ENCODE measurements around the gene MXRA7. TPM values are rescaled to one million over a fixed set of nuclear protein-coding genes. Genes with fewer than 3 reads are reported as not detected.
"Not testable (repeated sequence)": the region's sequence is repeated elsewhere in the genome, so short reads cannot be mapped to it uniquely, and the experiment has no call there.

Gene MXRA7
- total RNA-seq, 1 donor from 2014 or later, result 80.6 TPM

GRCh38 chr17:76732734-76733617 is 22.2 kb upstream of the MXRA7 start:
- TF ChIP-seq, protein P1, sequence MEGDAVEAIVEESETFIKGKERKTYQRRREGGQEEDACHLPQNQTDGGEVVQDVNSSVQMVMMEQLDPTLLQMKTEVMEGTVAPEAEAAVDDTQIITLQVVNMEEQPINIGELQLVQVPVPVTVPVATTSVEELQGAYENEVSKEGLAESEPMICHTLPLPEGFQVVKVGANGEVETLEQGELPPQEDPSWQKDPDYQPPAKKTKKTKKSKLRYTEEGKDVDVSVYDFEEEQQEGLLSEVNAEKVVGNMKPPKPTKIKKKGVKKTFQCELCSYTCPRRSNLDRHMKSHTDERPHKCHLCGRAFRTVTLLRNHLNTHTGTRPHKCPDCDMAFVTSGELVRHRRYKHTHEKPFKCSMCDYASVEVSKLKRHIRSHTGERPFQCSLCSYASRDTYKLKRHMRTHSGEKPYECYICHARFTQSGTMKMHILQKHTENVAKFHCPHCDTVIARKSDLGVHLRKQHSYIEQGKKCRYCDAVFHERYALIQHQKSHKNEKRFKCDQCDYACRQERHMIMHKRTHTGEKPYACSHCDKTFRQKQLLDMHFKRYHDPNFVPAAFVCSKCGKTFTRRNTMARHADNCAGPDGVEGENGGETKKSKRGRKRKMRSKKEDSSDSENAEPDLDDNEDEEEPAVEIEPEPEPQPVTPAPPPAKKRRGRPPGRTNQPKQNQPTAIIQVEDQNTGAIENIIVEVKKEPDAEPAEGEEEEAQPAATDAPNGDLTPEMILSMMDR (IDR thresholded peaks at IDR 0.05; ENCODE audit: insufficient read depth, low read length, severe bottlenecking), result no peak
- Histone ChIP-seq H3K4me3 (ENCODE audit: low read depth, low read length) (no peak overlapping the region), H3K36me3 (ENCODE audit: control insufficient read depth, insufficient read depth, low read length) (peaks cover 9% of the 10 kb centered on the region), H3K27me3 (ENCODE audit: control insufficient read depth, insufficient read depth, low read length) (no peaks in the 10 kb centered on the region)
- no peak for DNase-seq (ENCODE audit: low read depth)
- FAIRE-seq, result no peak

- not testable (repeated sequence) for H3K36me3 ChIP-seq (ENCODE audit: control insufficient read depth, insufficient read depth, low read length); H3K4me3 ChIP-seq (ENCODE audit: low read depth, low read length); DNase-seq (ENCODE audit: low read depth); FAIRE-seq; H3K27me3 ChIP-seq (ENCODE audit: control insufficient read depth, insufficient read depth, low read length)
Observed at GRCh38 chr17:76731800-76732733, 21.3 kb upstream of the MXRA7 start.

- FAIRE-seq (no peak), DNase-seq (ENCODE audit: low read depth) (no peak)
- TF ChIP-seq, protein P1 (IDR thresholded peaks at IDR 0.05; ENCODE audit: insufficient read depth, low read length, severe bottlenecking), result no peak
- peak overlapping the region; percentile 98 for H3K4me3 ChIP-seq (ENCODE audit: low read depth, low read length)
- peaks cover 9% of the 10 kb centered on the region for H3K36me3 ChIP-seq (ENCODE audit: control insufficient read depth, insufficient read depth, low read length)
- H3K27me3 ChIP-seq (ENCODE audit: control insufficient read depth, insufficient read depth, low read length), result no peaks in the 10 kb centered on the region
Observed at GRCh38 chr17:76727745-76728456, 17.1 kb upstream of the MXRA7 start.

DNA sequence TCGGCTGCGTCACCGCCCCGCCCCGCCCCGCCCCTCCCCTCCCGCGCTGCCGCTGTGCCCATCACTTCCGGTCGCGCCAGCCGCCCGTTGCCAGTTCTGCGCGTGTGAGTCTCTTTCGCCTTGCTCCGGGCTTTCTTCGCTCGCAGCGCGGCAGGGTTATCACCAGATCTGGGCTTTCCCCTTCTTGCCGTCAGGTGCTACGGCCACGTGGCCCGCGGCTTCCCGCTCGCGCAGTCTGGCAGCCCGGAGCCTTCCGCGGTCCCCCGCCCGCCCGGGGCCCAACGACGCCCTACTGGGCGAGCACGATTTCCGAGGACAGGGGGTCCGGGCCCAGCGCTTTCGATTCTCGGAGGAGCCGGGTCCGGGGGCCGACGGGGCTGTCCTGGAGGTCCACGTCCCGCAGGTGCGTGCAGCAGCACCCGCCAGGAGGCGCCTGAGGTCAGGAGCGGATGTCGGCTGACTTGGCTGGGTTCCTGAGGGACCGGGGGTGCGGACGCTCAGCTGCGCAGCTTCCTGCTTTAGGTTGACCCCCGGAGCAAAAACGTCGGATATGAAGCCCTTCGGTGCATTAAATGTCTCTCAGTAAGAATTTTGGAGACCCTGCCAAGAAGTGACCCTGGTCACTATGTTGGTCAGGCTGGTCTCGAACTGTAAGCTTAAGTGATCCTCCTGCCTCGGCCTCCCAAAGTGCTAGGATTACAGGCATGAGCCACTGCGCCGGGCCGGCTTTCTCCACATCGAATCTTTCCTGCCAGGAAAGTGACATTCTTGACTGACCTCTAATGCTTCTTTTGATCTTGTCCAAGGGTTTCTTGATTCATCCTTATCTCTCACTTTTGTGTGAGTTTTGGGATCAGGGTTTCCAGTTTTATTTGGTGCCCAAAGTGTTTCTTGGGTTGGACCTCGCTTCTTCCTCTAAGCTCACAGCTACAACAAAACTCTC is 16.3 kb upstream of the MXRA7 start, which contains the start of gene METTL23:
METTL23 (plus strand) TSS at position 64 of the 943 bp plus-strand sequence. CDS start 2,872 bp downstream, outside the sequence.
- FAIRE-seq, result no peak
- peak; percentile 48 for DNase-seq (ENCODE audit: low read depth)
- TF ChIP-seq, protein P1 (IDR thresholded peaks at IDR 0.05; ENCODE audit: insufficient read depth, low read length, severe bottlenecking), result peak; percentile 87
- peaks cover 12% of the 10 kb centered on the region for H3K36me3 ChIP-seq (ENCODE audit: control insufficient read depth, insufficient read depth, low read length)
- peak within 1 kb of the TSS; percentile 98 for H3K4me3 ChIP-seq (ENCODE audit: low read depth, low read length)
- H3K27me3 ChIP-seq (ENCODE audit: control insufficient read depth, insufficient read depth, low read length), result no peaks in the 10 kb centered on the region

DNA sequence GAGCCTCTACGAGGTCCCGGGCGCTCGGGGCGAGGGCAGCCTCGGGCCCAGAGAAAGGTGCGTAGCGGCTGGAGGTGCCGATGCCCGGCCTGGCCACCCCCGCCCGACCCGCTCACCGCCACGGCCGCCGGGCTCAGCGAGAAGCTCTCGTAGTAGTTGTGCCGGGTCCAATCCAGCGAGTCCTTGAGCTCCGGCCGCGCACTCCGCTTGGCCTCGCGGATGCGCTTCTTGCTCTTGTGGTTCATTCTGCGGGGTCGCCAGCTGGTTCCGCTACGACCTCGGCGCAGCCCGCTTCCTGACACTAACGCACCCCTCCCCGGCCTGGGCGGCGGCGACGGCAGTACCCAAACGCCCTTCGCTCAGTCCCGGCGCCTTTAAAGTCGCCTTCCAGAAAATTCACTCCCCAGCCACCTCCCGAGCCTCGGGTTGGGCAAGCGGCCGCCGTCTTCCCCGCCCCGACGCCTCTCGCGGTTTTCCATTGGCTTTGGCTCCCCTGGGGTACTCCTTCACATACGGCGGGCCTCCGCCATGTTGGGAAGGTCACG is 15.5 kb upstream of the MXRA7 start, which contains the start of gene JMJD6:
JMJD6 (minus strand) TSS at position 376 of the 545 bp plus-strand sequence; CDS start at position 245, 131 bp downstream.
- FAIRE-seq (no peak), DNase-seq (ENCODE audit: low read depth) (peak; percentile 86)
- Histone ChIP-seq H3K4me3 (ENCODE audit: low read depth, low read length) (peak within 1 kb of the TSS; percentile 98), H3K27me3 (ENCODE audit: control insufficient read depth, insufficient read depth, low read length) (no peaks in the 10 kb centered on the region), H3K36me3 (ENCODE audit: control insufficient read depth, insufficient read depth, low read length) (peaks cover 14% of the 10 kb centered on the region)
- TF ChIP-seq, protein P1 (IDR thresholded peaks at IDR 0.05; ENCODE audit: insufficient read depth, low read length, severe bottlenecking), result no peak

Data from bronchial epithelial cell (primary cell).